ENCODE measurements around the gene TIMM10.

DNA sequence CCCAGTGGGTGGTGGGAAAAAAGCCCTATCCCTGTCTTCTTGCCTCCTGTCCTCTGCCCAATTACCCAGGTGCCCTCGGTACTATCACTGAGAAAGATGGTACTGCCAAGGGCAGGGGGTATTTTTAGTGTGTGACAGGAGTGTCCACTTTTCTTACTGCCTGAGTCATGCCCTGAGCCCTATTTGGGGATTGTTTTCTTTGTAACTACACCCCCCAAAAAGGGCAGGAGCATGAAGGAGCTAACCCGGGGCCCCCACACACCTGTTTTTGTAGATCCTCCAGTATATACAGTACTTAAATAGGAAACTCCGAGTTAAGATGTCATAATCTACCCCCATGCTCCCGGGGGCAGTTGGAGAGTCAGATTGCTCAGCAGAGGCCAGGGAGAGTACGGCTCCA is 10.6 kb upstream of the TIMM10 start:
- TF ChIP-seq, protein P1, sequence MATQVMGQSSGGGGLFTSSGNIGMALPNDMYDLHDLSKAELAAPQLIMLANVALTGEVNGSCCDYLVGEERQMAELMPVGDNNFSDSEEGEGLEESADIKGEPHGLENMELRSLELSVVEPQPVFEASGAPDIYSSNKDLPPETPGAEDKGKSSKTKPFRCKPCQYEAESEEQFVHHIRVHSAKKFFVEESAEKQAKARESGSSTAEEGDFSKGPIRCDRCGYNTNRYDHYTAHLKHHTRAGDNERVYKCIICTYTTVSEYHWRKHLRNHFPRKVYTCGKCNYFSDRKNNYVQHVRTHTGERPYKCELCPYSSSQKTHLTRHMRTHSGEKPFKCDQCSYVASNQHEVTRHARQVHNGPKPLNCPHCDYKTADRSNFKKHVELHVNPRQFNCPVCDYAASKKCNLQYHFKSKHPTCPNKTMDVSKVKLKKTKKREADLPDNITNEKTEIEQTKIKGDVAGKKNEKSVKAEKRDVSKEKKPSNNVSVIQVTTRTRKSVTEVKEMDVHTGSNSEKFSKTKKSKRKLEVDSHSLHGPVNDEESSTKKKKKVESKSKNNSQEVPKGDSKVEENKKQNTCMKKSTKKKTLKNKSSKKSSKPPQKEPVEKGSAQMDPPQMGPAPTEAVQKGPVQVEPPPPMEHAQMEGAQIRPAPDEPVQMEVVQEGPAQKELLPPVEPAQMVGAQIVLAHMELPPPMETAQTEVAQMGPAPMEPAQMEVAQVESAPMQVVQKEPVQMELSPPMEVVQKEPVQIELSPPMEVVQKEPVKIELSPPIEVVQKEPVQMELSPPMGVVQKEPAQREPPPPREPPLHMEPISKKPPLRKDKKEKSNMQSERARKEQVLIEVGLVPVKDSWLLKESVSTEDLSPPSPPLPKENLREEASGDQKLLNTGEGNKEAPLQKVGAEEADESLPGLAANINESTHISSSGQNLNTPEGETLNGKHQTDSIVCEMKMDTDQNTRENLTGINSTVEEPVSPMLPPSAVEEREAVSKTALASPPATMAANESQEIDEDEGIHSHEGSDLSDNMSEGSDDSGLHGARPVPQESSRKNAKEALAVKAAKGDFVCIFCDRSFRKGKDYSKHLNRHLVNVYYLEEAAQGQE (IDR thresholded peaks at IDR 0.05), result no peak
- TF ChIP-seq FOXA1 (IDR thresholded peaks at IDR 0.05) (no peak), HNF4G (IDR thresholded peaks at IDR 0.05) (no peak), TAF1 (conservative IDR thresholded peaks at IDR 0.05) (no peak), SP1 (IDR thresholded peaks at IDR 0.05) (no peak), JUND (IDR thresholded peaks at IDR 0.05) (no peak), YY1 (IDR thresholded peaks at IDR 0.05) (no peak)
- TF ChIP-seq, protein P2, sequence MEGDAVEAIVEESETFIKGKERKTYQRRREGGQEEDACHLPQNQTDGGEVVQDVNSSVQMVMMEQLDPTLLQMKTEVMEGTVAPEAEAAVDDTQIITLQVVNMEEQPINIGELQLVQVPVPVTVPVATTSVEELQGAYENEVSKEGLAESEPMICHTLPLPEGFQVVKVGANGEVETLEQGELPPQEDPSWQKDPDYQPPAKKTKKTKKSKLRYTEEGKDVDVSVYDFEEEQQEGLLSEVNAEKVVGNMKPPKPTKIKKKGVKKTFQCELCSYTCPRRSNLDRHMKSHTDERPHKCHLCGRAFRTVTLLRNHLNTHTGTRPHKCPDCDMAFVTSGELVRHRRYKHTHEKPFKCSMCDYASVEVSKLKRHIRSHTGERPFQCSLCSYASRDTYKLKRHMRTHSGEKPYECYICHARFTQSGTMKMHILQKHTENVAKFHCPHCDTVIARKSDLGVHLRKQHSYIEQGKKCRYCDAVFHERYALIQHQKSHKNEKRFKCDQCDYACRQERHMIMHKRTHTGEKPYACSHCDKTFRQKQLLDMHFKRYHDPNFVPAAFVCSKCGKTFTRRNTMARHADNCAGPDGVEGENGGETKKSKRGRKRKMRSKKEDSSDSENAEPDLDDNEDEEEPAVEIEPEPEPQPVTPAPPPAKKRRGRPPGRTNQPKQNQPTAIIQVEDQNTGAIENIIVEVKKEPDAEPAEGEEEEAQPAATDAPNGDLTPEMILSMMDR (IDR thresholded peaks at IDR 0.05; ENCODE audit: low read depth, low read length, missing input control), result no peak
- TF ChIP-seq, protein P3, sequence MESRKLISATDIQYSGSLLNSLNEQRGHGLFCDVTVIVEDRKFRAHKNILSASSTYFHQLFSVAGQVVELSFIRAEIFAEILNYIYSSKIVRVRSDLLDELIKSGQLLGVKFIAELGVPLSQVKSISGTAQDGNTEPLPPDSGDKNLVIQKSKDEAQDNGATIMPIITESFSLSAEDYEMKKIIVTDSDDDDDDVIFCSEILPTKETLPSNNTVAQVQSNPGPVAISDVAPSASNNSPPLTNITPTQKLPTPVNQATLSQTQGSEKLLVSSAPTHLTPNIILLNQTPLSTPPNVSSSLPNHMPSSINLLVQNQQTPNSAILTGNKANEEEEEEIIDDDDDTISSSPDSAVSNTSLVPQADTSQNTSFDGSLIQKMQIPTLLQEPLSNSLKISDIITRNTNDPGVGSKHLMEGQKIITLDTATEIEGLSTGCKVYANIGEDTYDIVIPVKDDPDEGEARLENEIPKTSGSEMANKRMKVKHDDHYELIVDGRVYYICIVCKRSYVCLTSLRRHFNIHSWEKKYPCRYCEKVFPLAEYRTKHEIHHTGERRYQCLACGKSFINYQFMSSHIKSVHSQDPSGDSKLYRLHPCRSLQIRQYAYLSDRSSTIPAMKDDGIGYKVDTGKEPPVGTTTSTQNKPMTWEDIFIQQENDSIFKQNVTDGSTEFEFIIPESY (IDR thresholded peaks at IDR 0.05), result no peak
- TF ChIP-seq, protein P4, sequence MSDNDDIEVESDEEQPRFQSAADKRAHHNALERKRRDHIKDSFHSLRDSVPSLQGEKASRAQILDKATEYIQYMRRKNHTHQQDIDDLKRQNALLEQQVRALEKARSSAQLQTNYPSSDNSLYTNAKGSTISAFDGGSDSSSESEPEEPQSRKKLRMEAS (IDR thresholded peaks at IDR 0.05), result no peak
